Ishikawa (cell line): Measurements from ENCODE around the gene ELMO1.

Experiments
- CEBPB ChIP-seq: IDR thresholded peaks from 2 replicates; pipeline ENCODE4 v1.6.1; 2012
- CREB1 ChIP-seq: IDR thresholded peaks from 2 replicates; pipeline ENCODE4 v1.6.1; 2012; ENCODE audit warnings: low read depth
- EGR1 ChIP-seq: IDR thresholded peaks from 2 replicates; pipeline ENCODE4 v1.6.1; 2012
- EP300 ChIP-seq: IDR thresholded peaks from 2 replicates; pipeline ENCODE4 v1.6.1; 2012; ENCODE audit warnings: borderline replicate concordance
- FOXM1 ChIP-seq: IDR thresholded peaks from 2 replicates; pipeline ENCODE4 v1.6.1; 2012; ENCODE audit warnings: low read depth, borderline replicate concordance
- NFIC ChIP-seq: IDR thresholded peaks from 2 replicates; pipeline ENCODE4 v1.6.1; 2012
- RAD21 ChIP-seq: IDR thresholded peaks from 2 replicates; pipeline ENCODE4 v1.6.1; 2012; ENCODE audit warnings: low read depth
- TAF1 ChIP-seq: IDR thresholded peaks from 2 replicates; pipeline ENCODE4 v1.6.1; 2012; ENCODE audit warnings: low read depth, mild to moderate bottlenecking
- TCF12 ChIP-seq: IDR thresholded peaks from 2 replicates; pipeline ENCODE4 v1.6.1; 2012; ENCODE audit warnings: low read depth
- TEAD4 ChIP-seq: IDR thresholded peaks from 2 replicates; pipeline ENCODE4 v1.6.1; 2012
- YY1 ChIP-seq: IDR thresholded peaks from 2 replicates; pipeline ENCODE4 v1.6.1; 2012; ENCODE audit warnings: low read depth
- ZBTB7A ChIP-seq: IDR thresholded peaks from 2 replicates; pipeline ENCODE4 v1.6.1; 2012; ENCODE audit warnings: low read depth
- TF ChIP-seq, protein P1 (sequence below): IDR thresholded peaks from 2 replicates; pipeline ENCODE4 v1.6.1; 2012
- TF ChIP-seq, protein P2 (sequence below): IDR thresholded peaks from 2 replicates; pipeline ENCODE4 v1.6.1; 2012
- TF ChIP-seq, protein P3 (sequence below): IDR thresholded peaks from 2 replicates; pipeline ENCODE4 v1.6.1; 2012; ENCODE audit warnings: low read depth, mild to moderate bottlenecking

Gene ELMO1

GRCh38 chr7:37297546-37297945 lies 151.1 kb downstream of the ELMO1 start:
- TF ChIP-seq EP300: no peak
- TF ChIP-seq FOXM1: no peak
- TF ChIP-seq ZBTB7A: no peak

DNA sequence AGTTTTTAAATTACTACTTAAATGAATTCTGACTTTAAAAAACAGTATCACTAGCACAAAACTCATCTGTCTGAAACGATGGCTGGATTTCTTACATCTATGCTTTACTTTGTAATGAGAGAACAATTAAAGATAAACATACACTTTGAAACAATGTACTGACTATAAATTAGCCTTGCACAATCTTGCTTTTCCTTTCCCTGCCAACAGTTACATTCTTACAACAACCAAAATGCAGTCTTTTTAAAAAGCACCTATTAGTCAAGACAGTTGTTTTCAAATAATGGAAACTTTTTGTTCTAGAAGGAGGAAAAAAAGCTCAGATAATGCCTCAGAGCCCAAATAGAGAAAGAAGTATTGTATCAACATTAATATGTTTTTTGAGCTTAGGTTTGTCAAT lies 153.3 kb downstream of the ELMO1 start:
- TF ChIP-seq NFIC: no peak
- TF ChIP-seq, protein P1, sequence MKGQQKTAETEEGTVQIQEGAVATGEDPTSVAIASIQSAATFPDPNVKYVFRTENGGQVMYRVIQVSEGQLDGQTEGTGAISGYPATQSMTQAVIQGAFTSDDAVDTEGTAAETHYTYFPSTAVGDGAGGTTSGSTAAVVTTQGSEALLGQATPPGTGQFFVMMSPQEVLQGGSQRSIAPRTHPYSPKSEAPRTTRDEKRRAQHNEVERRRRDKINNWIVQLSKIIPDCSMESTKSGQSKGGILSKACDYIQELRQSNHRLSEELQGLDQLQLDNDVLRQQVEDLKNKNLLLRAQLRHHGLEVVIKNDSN: no peak
- no peak for TF ChIP-seq TCF12
- TF ChIP-seq YY1: no peak
- TF ChIP-seq, protein P2, sequence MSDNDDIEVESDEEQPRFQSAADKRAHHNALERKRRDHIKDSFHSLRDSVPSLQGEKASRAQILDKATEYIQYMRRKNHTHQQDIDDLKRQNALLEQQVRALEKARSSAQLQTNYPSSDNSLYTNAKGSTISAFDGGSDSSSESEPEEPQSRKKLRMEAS: no peak
- no peak for TF ChIP-seq EGR1
- TF ChIP-seq, protein P3, sequence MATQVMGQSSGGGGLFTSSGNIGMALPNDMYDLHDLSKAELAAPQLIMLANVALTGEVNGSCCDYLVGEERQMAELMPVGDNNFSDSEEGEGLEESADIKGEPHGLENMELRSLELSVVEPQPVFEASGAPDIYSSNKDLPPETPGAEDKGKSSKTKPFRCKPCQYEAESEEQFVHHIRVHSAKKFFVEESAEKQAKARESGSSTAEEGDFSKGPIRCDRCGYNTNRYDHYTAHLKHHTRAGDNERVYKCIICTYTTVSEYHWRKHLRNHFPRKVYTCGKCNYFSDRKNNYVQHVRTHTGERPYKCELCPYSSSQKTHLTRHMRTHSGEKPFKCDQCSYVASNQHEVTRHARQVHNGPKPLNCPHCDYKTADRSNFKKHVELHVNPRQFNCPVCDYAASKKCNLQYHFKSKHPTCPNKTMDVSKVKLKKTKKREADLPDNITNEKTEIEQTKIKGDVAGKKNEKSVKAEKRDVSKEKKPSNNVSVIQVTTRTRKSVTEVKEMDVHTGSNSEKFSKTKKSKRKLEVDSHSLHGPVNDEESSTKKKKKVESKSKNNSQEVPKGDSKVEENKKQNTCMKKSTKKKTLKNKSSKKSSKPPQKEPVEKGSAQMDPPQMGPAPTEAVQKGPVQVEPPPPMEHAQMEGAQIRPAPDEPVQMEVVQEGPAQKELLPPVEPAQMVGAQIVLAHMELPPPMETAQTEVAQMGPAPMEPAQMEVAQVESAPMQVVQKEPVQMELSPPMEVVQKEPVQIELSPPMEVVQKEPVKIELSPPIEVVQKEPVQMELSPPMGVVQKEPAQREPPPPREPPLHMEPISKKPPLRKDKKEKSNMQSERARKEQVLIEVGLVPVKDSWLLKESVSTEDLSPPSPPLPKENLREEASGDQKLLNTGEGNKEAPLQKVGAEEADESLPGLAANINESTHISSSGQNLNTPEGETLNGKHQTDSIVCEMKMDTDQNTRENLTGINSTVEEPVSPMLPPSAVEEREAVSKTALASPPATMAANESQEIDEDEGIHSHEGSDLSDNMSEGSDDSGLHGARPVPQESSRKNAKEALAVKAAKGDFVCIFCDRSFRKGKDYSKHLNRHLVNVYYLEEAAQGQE: no peak
- TF ChIP-seq EP300: no peak
- TF ChIP-seq CEBPB: no peak
- no peak for TF ChIP-seq FOXM1
- no peak for TF ChIP-seq TEAD4
- TF ChIP-seq ZBTB7A: no peak
- no peak for TF ChIP-seq CREB1
- TF ChIP-seq RAD21: no peak
- no peak for TF ChIP-seq TAF1

DNA sequence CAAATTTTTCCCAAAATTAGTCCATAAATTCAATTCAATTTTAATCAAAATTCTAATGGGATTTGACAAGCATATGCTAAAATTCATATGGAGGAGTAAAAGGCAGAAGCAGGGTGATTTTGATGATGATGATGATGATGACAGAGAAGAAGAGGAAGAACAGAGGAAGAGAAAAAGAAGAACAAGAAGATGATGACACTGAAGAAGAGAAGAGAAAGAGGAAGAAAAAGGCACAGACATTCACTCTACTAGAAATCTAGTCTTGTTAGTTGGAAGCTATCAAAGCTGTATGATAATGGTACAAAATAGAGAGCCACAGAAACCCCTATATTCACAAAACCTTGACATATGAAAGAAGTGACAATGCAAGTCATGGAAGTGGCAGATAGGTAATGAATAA lies 157.9 kb downstream of the ELMO1 start:
- no peak for TF ChIP-seq YY1
- no peak for TF ChIP-seq ZBTB7A
- no peak for TF ChIP-seq RAD21
- no peak for TF ChIP-seq FOXM1
- TF ChIP-seq NFIC: no peak
- no peak for TF ChIP-seq TEAD4
- TF ChIP-seq CREB1: no peak
- TF ChIP-seq EP300: no peak
- TF ChIP-seq, protein P2: no peak
- no peak for TF ChIP-seq TCF12
- TF ChIP-seq, protein P3: no peak
- TF ChIP-seq CEBPB: no peak
- TF ChIP-seq, protein P1: no peak
- no peak for TF ChIP-seq TAF1
- TF ChIP-seq EGR1: no peak

DNA sequence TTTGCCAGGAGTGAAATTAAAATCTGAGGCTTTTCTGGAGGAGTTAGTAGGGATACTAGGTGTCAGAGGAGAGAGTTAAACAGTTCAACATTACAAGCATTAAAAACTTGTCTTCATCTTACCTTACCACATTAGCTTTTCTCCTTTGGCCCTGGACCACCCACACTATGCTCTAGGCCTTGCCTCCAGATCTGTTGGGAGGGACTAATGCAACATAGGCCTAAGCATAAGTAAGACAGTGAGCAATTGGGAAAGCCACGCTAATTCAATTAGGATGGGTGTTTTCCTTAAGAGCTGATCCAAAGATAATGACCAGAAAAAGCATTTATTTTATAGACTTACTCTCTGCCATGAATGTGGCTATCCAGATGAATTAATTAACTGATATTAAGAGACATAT lies 158.9 kb downstream of the ELMO1 start:
- TF ChIP-seq TEAD4: no peak

- no peak for TF ChIP-seq TCF12
- no peak for TF ChIP-seq NFIC
- TF ChIP-seq EGR1: no peak
- no peak for TF ChIP-seq EP300
- no peak for TF ChIP-seq FOXM1
- no peak for TF ChIP-seq TAF1
- no peak for TF ChIP-seq TEAD4
- no peak for TF ChIP-seq RAD21
- no peak for TF ChIP-seq CEBPB
- TF ChIP-seq, protein P2: no peak
- TF ChIP-seq CREB1: no peak
- TF ChIP-seq, protein P1: no peak
- TF ChIP-seq ZBTB7A: no peak
Observed at GRCh38 chr7:37289367-37289766, 159.3 kb downstream of the ELMO1 start.
